GM18951 (cell line): Measurements from ENCODE around the gene MGA.

Experiments used
- POLR2A ChIP-seq: IDR thresholded peaks from 4 replicates; pipeline ENCODE4 v1.6.1; 2011; ENCODE audit warnings: mild to moderate bottlenecking; ENCODE audit not compliant: insufficient read length, insufficient read depth; ENCODE audit errors: extremely low read depth
- in situ Hi-C: fragments of 300-500 bp; cut with MboI; formaldehyde crosslinking; loops from one replicate; pipeline ENCODE4 v1.12.0; 2022; ENCODE audit warnings: low sequenced_read_pairs, mixed read lengths, inconsistent platforms; ENCODE audit not compliant: unreplicated experiment

The MGA gene

GRCh38 chr15:41812820-41813375 is 152.7 kb downstream of the MGA start:
- in situ Hi-C loops = loop anchor here (10.0 kb wide), 1 partner anchor 348 kb away; no protein-coding TSS in a partner anchor

GRCh38 chr15:41813426-41813825 is 153.2 kb downstream of the MGA start:
- in situ Hi-C loops = loop anchor here (10.0 kb wide), 1 partner anchor 349 kb away; no protein-coding TSS in a partner anchor
- no peak for TF ChIP-seq POLR2A

More at GRCh38 chr15:41812820-41813375, 152.7 kb downstream of the MGA start:
- no peak for TF ChIP-seq POLR2A

- in situ Hi-C loops = loop anchor here (10.0 kb wide), 1 partner anchor 350 kb away; no protein-coding TSS in a partner anchor
- no peak for TF ChIP-seq POLR2A
Measured at GRCh38 chr15:41814534-41814933, 154.3 kb downstream of the MGA start.

GRCh38 chr15:41816788-41817187 is 156.6 kb downstream of the MGA start:
- no peak for TF ChIP-seq POLR2A
- in situ Hi-C loops = loop anchor here (10.0 kb wide), 1 partner anchor 352 kb away; no protein-coding TSS in a partner anchor

- no peak for TF ChIP-seq POLR2A
- in situ Hi-C loops = loop anchor here (10.0 kb wide), 1 partner anchor 353 kb away; no protein-coding TSS in a partner anchor
Measured at GRCh38 chr15:41817327-41817726, 157.1 kb downstream of the MGA start.

- TF ChIP-seq POLR2A = no peak
- in situ Hi-C loops = loop anchor here (10.0 kb wide), 1 partner anchor 353 kb away; no protein-coding TSS in a partner anchor
Measured at GRCh38 chr15:41817781-41818180, 157.6 kb downstream of the MGA start.

GRCh38 chr15:41819455-41820050 is 159.3 kb downstream of the MGA start:
- in situ Hi-C loops = loop anchor here (10.0 kb wide), 1 partner anchor 355 kb away; no protein-coding TSS in a partner anchor
- no peak for TF ChIP-seq POLR2A

GRCh38 chr15:41820791-41821423 is 160.7 kb downstream of the MGA start:
- in situ Hi-C loops = no loop called here
- no peak for TF ChIP-seq POLR2A

- TF ChIP-seq POLR2A = no peak
- in situ Hi-C loops = no loop called here
Measured at GRCh38 chr15:41821831-41822230, 161.6 kb downstream of the MGA start.

- in situ Hi-C loops = no loop called here
Measured at GRCh38 chr15:41822471-41822870, 162.3 kb downstream of the MGA start.

More at GRCh38 chr15:41822471-41822870, 162.3 kb downstream of the MGA start:
- TF ChIP-seq POLR2A = no peak
